Stimulated activated naive CD8-positive, alpha-beta T cell treated with anti-CD3 and anti-CD28 coated beads, Interleukin-15, Interleukin-2, amounts not matched to agents 100 U/mL and 50 U/mL, for 24 hours (primary cell): ENCODE measurements around the gene TMCC2.
"Not testable (repeated sequence)": the region's sequence is repeated elsewhere in the genome, so short reads cannot be mapped to it uniquely, and the experiment has no call there.

Experiments used
- ATAC-seq: fragments of 150-1000 bp; cut with Tn5 transposase; one replicate; pipeline ENCODE4 v1.10.0; 2021
- DNase-seq: peaks from one replicate; pipeline ENCODE4 v3.0.0; 2021

Gene TMCC2, protein sequence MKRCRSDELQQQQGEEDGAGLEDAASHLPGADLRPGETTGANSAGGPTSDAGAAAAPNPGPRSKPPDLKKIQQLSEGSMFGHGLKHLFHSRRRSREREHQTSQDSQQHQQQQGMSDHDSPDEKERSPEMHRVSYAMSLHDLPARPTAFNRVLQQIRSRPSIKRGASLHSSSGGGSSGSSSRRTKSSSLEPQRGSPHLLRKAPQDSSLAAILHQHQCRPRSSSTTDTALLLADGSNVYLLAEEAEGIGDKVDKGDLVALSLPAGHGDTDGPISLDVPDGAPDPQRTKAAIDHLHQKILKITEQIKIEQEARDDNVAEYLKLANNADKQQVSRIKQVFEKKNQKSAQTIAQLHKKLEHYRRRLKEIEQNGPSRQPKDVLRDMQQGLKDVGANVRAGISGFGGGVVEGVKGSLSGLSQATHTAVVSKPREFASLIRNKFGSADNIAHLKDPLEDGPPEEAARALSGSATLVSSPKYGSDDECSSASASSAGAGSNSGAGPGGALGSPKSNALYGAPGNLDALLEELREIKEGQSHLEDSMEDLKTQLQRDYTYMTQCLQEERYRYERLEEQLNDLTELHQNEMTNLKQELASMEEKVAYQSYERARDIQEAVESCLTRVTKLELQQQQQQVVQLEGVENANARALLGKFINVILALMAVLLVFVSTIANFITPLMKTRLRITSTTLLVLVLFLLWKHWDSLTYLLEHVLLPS

GRCh38 chr1:205227584-205228013 lies at the start of gene TMCC2:
Gene TMCC2, plus strand, starts transcription at chr1:205227946. Its CDS starts 619 bp downstream, at chr1:205228565.
- ATAC-seq (peak; percentile 88), DNase-seq (peak; percentile 92)

DNA sequence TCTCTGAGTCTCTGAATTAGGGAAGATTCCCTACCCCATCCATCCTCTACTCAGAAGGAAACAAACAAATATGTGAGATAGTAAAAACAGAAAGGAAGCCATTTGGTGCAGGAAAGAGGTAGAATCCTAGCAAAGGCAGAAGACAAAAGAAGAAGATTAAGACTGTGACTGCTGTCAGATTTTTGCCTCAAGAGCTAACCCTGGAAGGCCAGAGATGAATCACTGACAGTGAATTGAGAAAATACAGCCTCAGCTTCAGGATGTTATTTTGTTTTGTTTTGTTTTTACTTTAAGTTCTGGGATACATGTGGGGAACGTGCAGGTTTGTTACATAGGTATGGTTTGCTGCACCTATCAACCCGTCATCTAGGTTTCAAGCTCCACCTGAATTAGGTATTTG lies 47.9 kb upstream of the TMCC2 start:
- ATAC-seq: no peak
- DNase-seq: no peak

GRCh38 chr1:205180331-205180730 lies 47.4 kb upstream of the TMCC2 start:
- DNase-seq, ATAC-seq: not testable (repeated sequence)

- ATAC-seq: no peak
- DNase-seq: no peak
Measured at GRCh38 chr1:205182930-205183329, 44.8 kb upstream of the TMCC2 start.

DNA sequence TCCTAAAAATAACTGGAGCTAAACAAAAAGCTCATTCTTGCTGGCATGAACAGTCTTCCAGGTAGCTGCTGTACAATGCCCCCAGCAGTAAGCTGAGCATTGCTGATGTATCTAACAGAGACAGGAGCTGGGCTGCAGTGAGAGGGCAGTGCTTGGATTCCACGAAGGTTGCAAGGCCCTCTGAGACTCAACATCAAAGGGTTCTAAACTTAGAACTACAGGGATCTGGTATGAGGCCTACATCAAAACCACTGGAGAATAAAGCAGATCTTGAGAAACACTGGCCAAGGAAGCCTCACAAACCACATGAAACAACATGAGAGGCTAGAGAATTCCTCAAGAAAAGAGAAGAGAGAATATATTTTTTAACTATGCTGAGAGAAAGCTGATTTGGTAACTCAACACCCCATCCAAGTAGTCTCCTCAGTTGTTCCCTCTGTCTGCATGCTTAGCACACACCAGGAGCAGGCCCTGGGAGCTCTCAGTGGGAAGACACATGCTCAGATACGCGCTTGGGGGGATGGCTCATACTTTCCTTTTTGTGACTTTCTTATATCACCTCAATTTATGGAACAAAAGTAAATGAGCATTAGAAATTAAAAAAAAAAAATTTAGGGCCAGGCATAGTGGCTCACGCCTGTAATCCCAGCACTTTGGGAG lies 43.9 kb upstream of the TMCC2 start:
- peak; percentile 62 for ATAC-seq

GRCh38 chr1:205186191-205186590 lies 41.6 kb upstream of the TMCC2 start:
- ATAC-seq (peak; percentile 85), DNase-seq (no peak)

More for the DNA sequence above, 43.9 kb upstream of the TMCC2 start:
- no peak for DNase-seq

- no peak for DNase-seq
- no peak for ATAC-seq
Measured at GRCh38 chr1:205187420-205187819, 40.3 kb upstream of the TMCC2 start.

- ATAC-seq: no peak
- no peak for DNase-seq
Measured at GRCh38 chr1:205188098-205188497, 39.6 kb upstream of the TMCC2 start.

GRCh38 chr1:205188596-205188995 lies 39.1 kb upstream of the TMCC2 start:
- DNase-seq: no peak
- no peak for ATAC-seq

GRCh38 chr1:205189131-205189530 lies 38.6 kb upstream of the TMCC2 start:
- DNase-seq: no peak
- no peak for ATAC-seq

DNA sequence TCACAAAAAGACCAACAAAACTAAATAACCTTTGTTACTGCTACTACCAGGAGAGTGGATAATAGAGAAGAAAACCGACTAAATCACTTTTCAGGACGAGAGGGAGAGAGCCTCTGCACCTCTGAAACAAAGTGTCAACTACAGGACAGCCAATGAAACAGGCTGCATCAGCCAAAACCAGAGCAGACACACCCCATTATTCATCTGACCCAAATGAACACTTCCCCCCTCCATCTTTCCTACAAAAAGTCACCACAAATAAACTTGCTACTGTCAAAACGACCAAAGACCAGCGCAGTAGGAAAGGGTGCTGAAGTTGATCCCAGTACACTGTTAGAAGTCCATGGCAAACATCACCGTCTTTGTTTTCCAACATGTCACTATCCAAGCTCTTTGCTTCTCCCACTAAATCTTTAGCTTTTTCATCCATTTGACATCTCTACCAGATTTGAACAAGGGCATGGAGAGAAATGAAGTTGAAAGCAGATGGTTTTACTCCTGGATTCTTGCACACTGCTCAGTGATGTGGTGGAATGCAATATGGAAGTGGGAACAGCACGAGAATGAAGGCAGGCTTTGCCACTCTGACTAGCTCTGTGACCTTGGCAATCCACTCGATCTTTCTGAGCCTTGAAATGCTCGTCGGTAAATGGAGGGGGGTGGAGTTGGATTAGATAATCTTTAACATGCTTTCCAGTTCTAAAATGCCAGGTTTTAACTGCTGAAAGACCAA lies 36.7 kb upstream of the TMCC2 start:
- ATAC-seq (no peak), DNase-seq (no peak)

DNA sequence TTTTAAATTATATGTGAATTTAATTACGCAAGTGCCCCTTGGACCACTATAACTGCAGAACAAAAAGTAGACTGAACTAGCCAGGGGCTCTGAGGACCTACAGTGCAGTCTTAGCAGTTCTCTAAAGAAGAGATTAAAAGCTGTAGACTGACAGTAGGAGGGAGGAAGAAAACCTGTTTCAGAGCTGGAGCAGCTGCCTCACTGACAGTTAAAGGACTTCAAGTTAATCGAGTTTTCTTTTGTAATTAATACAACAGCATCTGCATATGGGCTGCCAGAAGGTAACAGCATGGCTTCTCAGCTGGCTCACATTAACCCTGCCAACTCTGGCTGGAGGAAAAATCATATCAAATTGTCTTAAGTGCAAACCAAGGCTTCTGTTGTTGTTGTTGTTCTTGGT lies 36.1 kb upstream of the TMCC2 start:
- no peak for ATAC-seq
- no peak for DNase-seq

DNA sequence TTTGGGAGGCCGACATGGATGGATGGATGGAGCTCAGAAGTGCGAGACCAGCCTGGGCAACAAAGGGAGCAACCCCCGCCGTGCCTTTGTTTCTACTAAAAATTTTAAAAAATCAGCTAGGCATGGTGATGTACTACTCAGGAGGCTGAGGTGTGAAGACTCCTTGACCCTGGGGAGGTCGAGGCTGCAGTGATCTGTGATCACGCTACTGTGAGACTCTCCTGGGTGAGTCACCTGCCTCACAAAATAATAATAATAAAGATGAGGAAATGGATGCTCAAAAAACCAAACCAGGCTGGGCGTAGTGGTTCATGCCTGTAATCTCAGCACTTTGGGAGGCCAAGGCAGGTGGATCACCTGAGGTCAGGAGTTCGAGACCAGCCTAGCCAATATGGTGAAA lies 35.5 kb upstream of the TMCC2 start:
- DNase-seq (no peak), ATAC-seq (no peak)

- DNase-seq (peak; percentile 60), ATAC-seq (peak; percentile 70)
Measured at GRCh38 chr1:205199090-205199930, 28.4 kb upstream of the TMCC2 start.

DNA sequence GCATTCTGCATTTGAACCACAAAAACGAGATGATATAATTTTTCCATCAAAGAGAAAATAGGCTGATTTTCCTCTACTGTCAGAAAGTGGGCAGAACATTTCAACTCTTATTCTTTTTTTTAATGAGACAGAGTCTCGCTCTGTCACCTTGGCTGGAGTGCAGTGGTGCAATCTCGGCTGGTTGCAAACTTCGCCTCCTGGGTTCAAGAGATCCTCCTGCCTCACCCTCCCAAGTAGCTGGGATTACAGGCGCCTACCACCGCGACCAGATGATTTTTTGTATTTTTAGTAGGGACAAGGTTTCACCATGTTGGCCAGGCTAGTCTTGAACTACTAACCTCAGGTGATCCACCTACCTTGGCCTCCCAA lies 27.8 kb upstream of the TMCC2 start:
- ATAC-seq (no peak), DNase-seq (peak; percentile 45)

GRCh38 chr1:205204552-205204951 lies 23.2 kb upstream of the TMCC2 start:
- DNase-seq: no peak
- ATAC-seq: no peak

- no peak for ATAC-seq
Measured at GRCh38 chr1:205205055-205205454, 22.7 kb upstream of the TMCC2 start.

GRCh38 chr1:205208811-205209210 lies 18.9 kb upstream of the TMCC2 start:
- no peak for ATAC-seq
- DNase-seq: no peak

More at GRCh38 chr1:205205055-205205454, 22.7 kb upstream of the TMCC2 start:
- DNase-seq: no peak

GRCh38 chr1:205210756-205211168 lies 17.0 kb upstream of the TMCC2 start:
- DNase-seq: peak; percentile 45
- ATAC-seq: peak; percentile 2

GRCh38 chr1:205211169-205211838 lies 16.4 kb upstream of the TMCC2 start, which contains the start of gene DSTYK:
Gene DSTYK, minus strand, starts transcription at chr1:205211702. Its CDS starts 167 bp downstream, at chr1:205211535.
- ATAC-seq: peak; percentile 94

More at GRCh38 chr1:205211169-205211838, 16.4 kb upstream of the TMCC2 start, which contains the start of gene DSTYK:
- peak; percentile 92 for DNase-seq
